Daoy (cell line): ENCODE measurements around the gene DNM3. TPM values are rescaled to one million over a fixed set of nuclear protein-coding genes. Genes with fewer than 3 reads are reported as not detected.

Experiments
- DNase-seq: peaks from one replicate; pipeline ENCODE4 v3.0.0-alpha.2; 2015; ENCODE audit warnings: low read depth
- total RNA-seq: library from RNA; depleted of rRNA; stranded (reverse); fragments of >200 nt; shearing (Covaris generic); gene quantifications from 2 replicates; pipeline ENCODE4 v1.2.3, GENCODE V29; 2014

The DNM3 gene
- total RNA-seq, 1 experiment from 2014 or later = 4.5 TPM

DNA sequence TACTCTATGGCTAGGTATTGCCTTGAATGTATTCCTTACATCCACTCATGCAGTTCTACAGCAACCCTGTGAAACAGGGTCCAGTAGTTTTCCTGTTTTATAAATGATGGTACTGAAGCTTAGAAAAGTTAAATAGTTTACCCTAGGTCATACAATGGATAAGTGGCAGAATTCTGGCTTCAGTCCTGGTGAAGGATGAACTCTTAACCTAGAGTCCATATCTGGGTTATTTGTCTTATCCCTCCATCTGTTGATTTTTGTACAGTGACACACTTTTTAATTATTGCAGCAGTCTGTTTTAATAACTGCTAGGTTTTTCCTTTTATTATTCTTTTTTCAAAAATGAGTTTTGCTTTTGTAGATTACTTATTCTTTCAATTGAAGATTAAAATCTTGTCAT lies 263.9 kb downstream of the DNM3 start:
- no peak for DNase-seq

DNA sequence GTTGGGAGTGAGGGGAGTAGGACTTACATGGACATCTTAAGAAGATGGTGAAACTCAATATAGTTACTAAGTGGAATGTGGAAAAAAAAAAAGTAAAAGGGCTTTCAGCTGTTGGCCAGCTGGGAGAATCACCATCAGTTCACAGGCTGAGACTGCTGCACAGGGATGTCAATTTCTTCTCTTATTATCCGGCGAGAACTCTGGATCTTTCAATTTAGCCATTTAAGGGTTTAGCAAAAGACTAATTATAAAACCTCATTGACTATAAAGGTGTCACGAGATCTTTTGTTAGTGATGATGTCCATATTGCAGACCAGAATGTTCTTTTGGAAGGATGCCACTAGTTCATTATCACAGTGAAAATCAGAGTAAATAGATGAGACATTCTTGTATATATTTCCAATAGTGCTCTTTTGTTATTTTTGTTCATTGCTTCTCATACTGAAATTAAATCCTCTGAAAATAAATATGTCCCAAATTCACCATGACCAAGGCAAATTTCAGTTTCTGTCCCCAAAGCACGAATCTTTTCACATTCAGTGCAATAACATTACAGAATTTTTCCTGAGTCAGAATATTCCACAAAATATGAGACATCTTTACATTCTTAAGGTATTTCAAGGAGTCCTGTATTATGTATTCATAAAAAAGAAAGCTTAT lies 266.1 kb downstream of the DNM3 start:
- no peak for DNase-seq

DNA sequence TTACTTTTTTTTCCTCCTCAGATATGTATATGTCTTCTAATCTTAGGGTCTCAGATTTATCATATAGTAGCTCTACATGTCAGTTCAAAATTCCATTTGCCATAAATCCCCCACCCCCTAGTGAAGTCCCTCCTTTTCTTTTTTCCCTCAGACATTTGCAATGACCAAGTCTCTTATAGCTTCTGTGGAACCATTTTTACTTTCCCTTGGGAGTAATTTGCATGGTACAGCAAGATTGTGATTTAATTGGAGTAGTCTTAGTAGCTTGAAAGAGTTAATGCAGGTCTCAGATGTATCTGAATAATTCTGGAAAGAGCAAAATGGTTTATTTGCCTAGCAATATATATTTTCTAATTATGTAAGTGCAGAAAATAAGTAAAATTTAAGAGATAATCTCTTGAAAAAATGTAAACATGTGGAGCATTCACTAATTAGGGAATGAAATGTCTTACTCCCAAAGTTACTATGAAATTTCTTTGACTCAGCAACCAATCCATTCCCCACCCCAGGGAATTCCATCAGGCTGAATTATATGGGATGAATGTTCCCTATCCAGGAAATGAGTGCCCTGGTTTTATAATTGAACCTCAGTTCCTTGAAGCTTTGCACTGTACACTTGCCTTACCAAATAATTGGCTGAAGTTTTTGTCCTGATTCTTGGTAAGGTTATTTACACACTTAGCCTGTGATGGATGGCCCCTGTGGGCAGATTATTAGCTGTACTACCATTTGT lies 267.0 kb downstream of the DNM3 start:
- DNase-seq = peak; percentile 9

- no peak for DNase-seq
Measured at GRCh38 chr1:172109359-172109758, 268.1 kb downstream of the DNM3 start.

- peak; percentile 21 for DNase-seq
Measured at GRCh38 chr1:172112576-172112975, 271.3 kb downstream of the DNM3 start.

- DNase-seq = peak; percentile 12
Measured at GRCh38 chr1:172117800-172118199, 276.5 kb downstream of the DNM3 start.

- DNase-seq = no peak
Measured at GRCh38 chr1:172118618-172119017, 277.3 kb downstream of the DNM3 start.

GRCh38 chr1:172119184-172119583 lies 277.9 kb downstream of the DNM3 start:
- DNase-seq = no peak

- DNase-seq = no peak
Measured at GRCh38 chr1:172120381-172120780, 279.1 kb downstream of the DNM3 start.

- DNase-seq = no peak
Measured at GRCh38 chr1:172121081-172121717, 279.9 kb downstream of the DNM3 start.

GRCh38 chr1:172122381-172122780 lies 281.1 kb downstream of the DNM3 start:
- DNase-seq = no peak

GRCh38 chr1:172125250-172125649 lies 284.0 kb downstream of the DNM3 start:
- no peak for DNase-seq

DNA sequence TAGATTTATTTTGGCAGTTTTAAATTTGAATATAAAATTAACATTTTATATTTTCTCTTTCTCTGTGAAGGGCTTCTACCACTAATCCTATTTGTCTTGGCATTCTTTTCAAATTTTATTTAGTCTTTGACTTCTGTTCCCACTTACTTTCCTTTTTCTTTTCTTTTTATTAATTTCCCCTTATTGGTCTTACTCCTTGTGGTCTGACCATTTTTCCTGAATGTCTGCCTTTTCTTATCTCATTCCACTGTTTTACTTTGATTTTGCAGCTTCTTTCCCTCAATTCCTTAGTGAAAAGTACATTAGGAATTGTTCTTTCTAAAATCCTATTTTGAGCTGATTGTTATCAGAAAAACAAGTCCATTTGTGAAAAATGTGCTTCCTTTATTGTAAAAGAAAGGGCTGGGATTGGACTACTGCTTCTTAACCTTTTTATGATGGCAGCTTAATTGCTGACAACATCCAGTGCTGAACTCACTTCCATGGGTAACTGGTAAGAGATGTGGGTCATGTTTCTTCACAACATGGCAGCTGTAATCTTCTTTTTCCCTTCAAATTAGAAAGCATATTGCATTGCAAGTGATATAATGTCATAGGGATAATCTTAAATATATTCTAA lies 284.6 kb downstream of the DNM3 start:
- DNase-seq = no peak

DNA sequence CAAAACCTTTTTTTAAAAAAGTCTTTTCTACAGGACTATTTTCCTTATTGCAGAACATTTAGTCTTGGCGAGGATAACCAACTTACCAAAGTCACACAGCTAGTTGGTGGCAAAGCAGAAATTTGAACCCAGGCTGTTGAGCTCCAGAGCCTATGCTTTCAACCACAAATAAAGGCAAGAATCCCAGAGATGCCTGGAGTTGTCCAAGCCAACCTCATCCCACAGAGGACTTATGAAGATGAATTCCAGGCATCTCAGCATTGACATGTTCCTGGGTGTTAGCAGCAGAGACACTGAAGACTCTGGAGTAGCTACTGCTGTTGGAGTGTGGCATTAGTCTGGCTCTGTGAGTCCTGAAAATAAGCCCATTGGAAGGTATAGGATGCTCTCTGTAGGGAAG lies 291.5 kb downstream of the DNM3 start:
- DNase-seq = no peak

- DNase-seq = peak; percentile 17
Measured at GRCh38 chr1:172134087-172134731, 292.9 kb downstream of the DNM3 start.

GRCh38 chr1:172135076-172135672 lies 293.9 kb downstream of the DNM3 start:
- no peak for DNase-seq

DNA sequence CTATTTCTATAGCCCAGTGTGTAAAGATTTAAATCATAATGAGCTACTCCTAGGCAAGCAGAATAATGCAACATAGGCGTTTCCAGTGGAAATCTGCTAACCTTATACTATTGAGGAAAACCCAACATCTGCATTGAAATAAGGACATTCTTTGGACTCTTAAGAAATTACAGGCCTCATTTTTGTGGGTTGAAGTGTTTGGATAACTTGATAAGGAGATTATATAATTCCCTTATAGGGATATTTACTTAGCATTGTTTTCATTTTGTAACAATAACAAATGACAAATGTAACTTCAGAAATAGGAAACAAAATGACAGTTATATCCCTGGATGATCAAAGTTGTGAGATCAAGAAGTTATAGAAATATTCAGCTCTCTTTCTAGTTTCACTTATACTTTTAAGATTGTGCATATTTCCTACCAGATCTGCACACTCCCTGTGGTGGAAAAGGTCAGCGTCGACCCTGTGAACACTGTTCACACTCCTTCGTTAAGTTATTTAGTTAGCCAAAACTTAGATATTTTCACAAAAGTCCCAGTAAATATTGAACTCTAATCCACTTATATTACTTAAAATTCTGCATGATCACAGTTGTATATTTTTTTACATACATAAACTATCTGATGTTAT lies 294.8 kb downstream of the DNM3 start:
- DNase-seq = peak; percentile 43

- peak; percentile 54 for DNase-seq
Measured at GRCh38 chr1:172136925-172137324, 295.6 kb downstream of the DNM3 start.

- DNase-seq = no peak
Measured at GRCh38 chr1:172137703-172138454, 296.6 kb downstream of the DNM3 start.

DNA sequence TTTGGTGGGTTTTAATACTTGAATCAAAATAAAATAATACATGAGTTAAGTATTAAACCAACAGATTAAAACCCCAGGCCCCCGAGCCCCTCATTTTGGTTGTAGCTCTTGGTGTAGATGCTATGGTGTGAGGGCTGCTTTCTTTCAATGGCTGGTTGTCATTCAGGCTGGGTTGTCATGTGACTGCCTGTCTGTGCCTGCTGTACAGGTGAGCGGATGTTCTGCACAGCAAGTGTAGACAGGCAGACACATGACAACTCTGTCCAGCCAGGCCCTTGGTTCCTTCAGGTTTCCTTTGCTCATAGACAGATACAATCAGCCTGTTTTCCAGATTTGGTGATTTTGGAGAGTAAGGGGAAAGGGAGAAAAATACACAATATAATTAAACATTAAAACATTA lies 297.3 kb downstream of the DNM3 start:
- peak; percentile 21 for DNase-seq
